Neutrophil (primary cell): ENCODE results near the gene ARL4D.

ENCODE experiments used
- H3K27ac ChIP-seq: fragments of 200-600 bp; sonication (generic); 2 replicates; pipeline ENCODE4 v1.5.1; 2016; ENCODE audit warnings: mild to moderate bottlenecking, moderate library complexity
- H3K27me3 ChIP-seq: fragments of 200-600 bp; sonication (generic); 2 replicates; pipeline ENCODE4 v1.6.0; 2016; ENCODE audit warnings: mild to moderate bottlenecking
- H3K36me3 ChIP-seq: fragments of 200-600 bp; sonication (generic); 2 replicates; pipeline ENCODE4 v1.5.1; 2017
- H3K4me1 ChIP-seq, 2 experiments: fragments of 200-600 bp in 1 of 2; sonication (generic) in 1 of 2; 1 replicate in 1 of 2; 2 replicates in 1 of 2; pipeline versions ENCODE4 v1.5.1 to v1.6.1; 2013 to 2016; ENCODE audit warnings: low read depth in 1 of 2, low read length in 1 of 2, mild to moderate bottlenecking in 1 of 2, moderate library complexity in 1 of 2; ENCODE audit not compliant: control insufficient read depth in 1 of 2, insufficient read depth in 1 of 2
- H3K4me3 ChIP-seq, 2 experiments: fragments of 200-600 bp in 1 of 2; sonication (generic) in 1 of 2; 1 replicate in 1 of 2; 2 replicates in 1 of 2; pipeline ENCODE4 v1.5.1; 2013 to 2016; ENCODE audit warnings: low read depth in 1 of 2, low read length in 1 of 2, mild to moderate bottlenecking in 1 of 2, moderate library complexity in 1 of 2
- H3K9me3 ChIP-seq: fragments of 200-600 bp; sonication (generic); 2 replicates; pipeline ENCODE4 v1.5.1; 2016
- TF ChIP-seq, protein P1 (sequence below): fragments of 200-600 bp; sonication (generic); IDR thresholded peaks from 2 replicates; pipeline ENCODE4 v1.5.1; 2016; ENCODE audit warnings: antibody characterized with exemption

ARL4D gene

GRCh38 chr17:43438626-43439025 is 39.8 kb downstream of the ARL4D start:
- Histone ChIP-seq H3K27ac (no peak overlapping the region), H3K9me3 (no peaks in the 10 kb centered on the region), H3K4me3 (no peak overlapping the region), H3K36me3 (no peaks in the 10 kb centered on the region), H3K27me3 (peaks cover 43% of the 10 kb centered on the region), H3K4me1 (no peaks in the 10 kb centered on the region)
- TF ChIP-seq, protein P1, sequence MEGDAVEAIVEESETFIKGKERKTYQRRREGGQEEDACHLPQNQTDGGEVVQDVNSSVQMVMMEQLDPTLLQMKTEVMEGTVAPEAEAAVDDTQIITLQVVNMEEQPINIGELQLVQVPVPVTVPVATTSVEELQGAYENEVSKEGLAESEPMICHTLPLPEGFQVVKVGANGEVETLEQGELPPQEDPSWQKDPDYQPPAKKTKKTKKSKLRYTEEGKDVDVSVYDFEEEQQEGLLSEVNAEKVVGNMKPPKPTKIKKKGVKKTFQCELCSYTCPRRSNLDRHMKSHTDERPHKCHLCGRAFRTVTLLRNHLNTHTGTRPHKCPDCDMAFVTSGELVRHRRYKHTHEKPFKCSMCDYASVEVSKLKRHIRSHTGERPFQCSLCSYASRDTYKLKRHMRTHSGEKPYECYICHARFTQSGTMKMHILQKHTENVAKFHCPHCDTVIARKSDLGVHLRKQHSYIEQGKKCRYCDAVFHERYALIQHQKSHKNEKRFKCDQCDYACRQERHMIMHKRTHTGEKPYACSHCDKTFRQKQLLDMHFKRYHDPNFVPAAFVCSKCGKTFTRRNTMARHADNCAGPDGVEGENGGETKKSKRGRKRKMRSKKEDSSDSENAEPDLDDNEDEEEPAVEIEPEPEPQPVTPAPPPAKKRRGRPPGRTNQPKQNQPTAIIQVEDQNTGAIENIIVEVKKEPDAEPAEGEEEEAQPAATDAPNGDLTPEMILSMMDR: no peak

DNA sequence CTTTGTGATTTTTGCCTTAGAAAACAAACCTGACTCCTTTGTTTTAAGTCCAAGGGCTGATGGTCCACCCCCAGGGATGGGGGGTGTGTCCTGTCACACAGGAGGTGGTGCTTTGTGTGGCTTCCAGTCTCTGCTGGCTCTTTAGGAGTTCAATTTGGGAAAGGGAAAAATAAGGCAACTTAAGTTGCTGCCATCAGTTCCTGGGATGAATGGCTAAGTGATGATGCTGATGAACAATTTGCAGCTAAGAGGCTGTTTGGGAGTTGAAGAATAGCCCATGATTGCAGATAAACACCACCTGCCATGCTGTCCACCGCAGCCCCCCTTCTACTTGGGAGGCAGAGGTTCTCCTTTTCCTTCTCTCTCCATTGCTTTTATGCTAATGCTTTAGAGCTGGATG is 40.2 kb downstream of the ARL4D start:
- H3K27ac ChIP-seq: no peak overlapping the region
- TF ChIP-seq, protein P1: no peak
- no peaks in the 10 kb centered on the region for H3K9me3 ChIP-seq
- H3K36me3 ChIP-seq: no peaks in the 10 kb centered on the region
- H3K27me3 ChIP-seq: peaks cover 41% of the 10 kb centered on the region
- H3K4me1 ChIP-seq: no peaks in the 10 kb centered on the region
- no peak overlapping the region for H3K4me3 ChIP-seq

DNA sequence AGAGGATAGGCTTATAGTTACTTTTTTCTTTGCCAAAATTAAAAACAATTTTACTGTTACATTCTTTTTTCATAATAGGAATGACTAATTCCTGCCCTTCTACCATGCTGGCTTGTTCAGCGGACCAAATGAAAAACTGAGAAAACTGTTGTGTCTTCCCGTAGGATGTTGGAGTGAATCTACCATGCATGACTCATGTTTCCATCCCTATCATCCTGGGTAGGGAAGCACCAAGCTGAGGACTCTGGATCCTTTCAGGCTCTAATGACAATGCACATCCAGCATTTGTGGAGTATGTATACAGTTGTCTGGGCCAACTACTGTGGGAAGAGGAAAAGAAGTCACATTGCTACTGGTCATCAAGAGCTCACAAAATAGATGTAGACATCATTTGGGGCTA is 43.9 kb downstream of the ARL4D start:
- Histone ChIP-seq H3K27me3 (peaks cover 36% of the 10 kb centered on the region), H3K36me3 (no peaks in the 10 kb centered on the region), H3K4me3 (no peak overlapping the region), H3K9me3 (no peaks in the 10 kb centered on the region), H3K27ac (no peak overlapping the region), H3K4me1 (no peaks in the 10 kb centered on the region)
- TF ChIP-seq, protein P1: no peak

- no peak overlapping the region for H3K4me3 ChIP-seq
- TF ChIP-seq, protein P1: no peak
- H3K27ac ChIP-seq: no peak overlapping the region
- peaks cover 36% of the 10 kb centered on the region for H3K27me3 ChIP-seq
- no peaks in the 10 kb centered on the region for H3K36me3 ChIP-seq
- H3K9me3 ChIP-seq: no peaks in the 10 kb centered on the region
- no peaks in the 10 kb centered on the region for H3K4me1 ChIP-seq
These were observed 44.6 kb downstream of the ARL4D start for GRCh38 chr17:43443381-43443780.

DNA sequence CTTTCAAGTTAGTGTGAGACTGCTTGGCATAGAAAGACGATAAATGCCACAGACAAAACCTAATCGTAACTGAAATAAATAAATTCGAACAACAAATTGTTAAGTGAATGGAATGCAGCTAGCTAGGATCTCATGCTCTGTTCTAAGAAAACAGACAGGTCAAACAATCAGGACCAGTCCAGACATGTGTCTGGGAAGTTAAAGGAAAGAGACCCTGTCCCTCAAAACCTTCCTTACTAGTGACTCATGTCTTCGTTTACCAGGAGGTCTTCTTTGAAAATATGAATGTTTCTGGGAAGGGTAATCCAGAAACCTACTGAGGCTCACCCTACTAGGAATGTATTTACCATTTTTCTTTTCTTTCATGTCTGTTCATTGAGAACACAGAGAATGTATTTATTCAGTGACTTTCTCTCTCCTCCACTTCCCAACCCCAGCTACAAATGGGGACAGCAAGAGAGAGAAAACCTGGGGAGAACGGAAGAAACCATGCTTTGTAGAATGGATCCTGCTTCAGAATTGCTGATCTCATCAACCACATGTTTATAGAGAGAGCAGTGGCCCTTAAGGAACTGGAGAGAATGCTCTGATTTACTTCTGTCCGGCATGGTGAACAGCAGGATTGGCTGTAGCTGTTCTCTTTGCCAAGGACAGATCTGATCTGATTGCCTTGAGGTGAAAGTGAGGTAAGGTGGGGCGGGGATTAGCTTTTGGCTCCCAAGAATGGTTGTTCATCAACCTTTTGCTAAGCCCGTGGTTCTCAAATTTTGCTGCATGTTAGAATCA is 45.6 kb downstream of the ARL4D start:
- Histone ChIP-seq H3K4me1 (no peaks in the 10 kb centered on the region), H3K27me3 (peaks cover 44% of the 10 kb centered on the region), H3K27ac (no peak overlapping the region), H3K4me3 (no peak overlapping the region), H3K36me3 (no peaks in the 10 kb centered on the region), H3K9me3 (no peaks in the 10 kb centered on the region)
- TF ChIP-seq, protein P1: no peak
